Fibroblast of skin of scalp (primary cell): ENCODE measurements around the gene BHLHE40.
A peak's percentile ranks its signal among the peaks of the same experiment; 100 is the strongest.

Experiments used
- DNase-seq: peaks from one replicate; pipeline ENCODE4 v3.0.0-alpha.2; 2013

The BHLHE40 gene

GRCh38 chr3:5021116-5022092, 42.2 kb downstream of the BHLHE40 start:
- peak; percentile 62 for DNase-seq

GRCh38 chr3:5022187-5022965, 43.1 kb downstream of the BHLHE40 start:
- DNase-seq = no peak

- peak; percentile 92 for DNase-seq
These were observed 43.9 kb downstream of the BHLHE40 start for GRCh38 chr3:5022966-5023776.

GRCh38 chr3:5023777-5024346, 44.6 kb downstream of the BHLHE40 start:
- no peak for DNase-seq

GRCh38 chr3:5026046-5026362, 46.8 kb downstream of the BHLHE40 start:
- no peak for DNase-seq

GRCh38 chr3:5029715-5030114, 50.5 kb downstream of the BHLHE40 start:
- DNase-seq = no peak

GRCh38 chr3:5030152-5030551, 50.9 kb downstream of the BHLHE40 start:
- no peak for DNase-seq

- DNase-seq = no peak
These were observed 53.6 kb downstream of the BHLHE40 start for GRCh38 chr3:5032844-5033243.
